Upper lobe of left lung (tissue), 4 donors: Measurements from ENCODE around the gene SLC22A2.

ENCODE experiments used
- CTCF ChIP-seq, 6 experiments: fragments of 450-650 bp in 4 of 6; fragments of 200-600 bp in 2 of 6; sonication (generic) in 2 of 6; IDR thresholded peaks; one replicate each; pipeline ENCODE4 v1.5.1; 2016 to 2019; ENCODE audit warnings: antibody characterized with exemption in 6 of 6
- POLR2A ChIP-seq, 4 donors: fragments of 450-650 bp; IDR thresholded peaks; one replicate each; pipeline ENCODE4 v1.5.1; 2016 to 2017; ENCODE audit warnings: antibody characterized with exemption in 4 of 4, mild to moderate bottlenecking in 2 of 4
- POLR2AphosphoS5 ChIP-seq, 2 donors: sonication (generic); formaldehyde crosslinking; IDR thresholded peaks; one replicate each; pipeline ENCODE4 v1.5.1; 2017; ENCODE audit warnings: antibody characterized with exemption in 2 of 2

DNA sequence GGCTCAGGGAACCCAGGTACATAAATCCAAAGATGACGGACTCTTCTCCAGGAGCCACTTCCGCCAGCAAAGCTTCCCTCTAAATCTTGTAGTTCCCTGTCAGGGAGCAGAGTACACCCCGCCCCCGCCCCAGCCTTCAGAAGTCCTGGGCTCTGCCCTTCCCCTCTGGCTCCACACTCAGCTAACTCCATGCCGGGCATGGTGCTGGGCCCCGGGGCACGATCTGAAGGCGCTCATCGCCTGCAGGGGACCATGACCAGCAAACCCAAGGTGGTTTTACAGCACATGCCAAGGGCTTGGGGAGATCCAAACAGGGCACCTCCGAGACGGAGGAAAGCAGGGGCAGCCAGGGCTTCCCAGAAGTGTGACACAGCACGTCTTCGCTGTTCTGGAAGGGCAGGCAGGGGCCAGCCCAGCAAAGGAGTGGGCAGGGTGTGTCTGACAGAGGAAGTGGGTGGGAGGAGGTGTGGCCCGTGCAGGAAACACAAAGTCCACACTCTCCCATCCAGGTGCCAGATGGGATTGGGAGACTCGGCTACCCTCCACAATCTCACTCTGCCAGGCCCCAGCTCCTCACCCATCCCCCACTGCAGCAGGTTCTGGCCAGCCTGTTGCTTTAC lies 41.6 kb upstream of the SLC22A2 start:
- no peak for TF ChIP-seq CTCF (IDR thresholded peaks at IDR 0.05)
- no peak for TF ChIP-seq POLR2A (IDR thresholded peaks at IDR 0.05)
- TF ChIP-seq POLR2AphosphoS5 (IDR thresholded peaks at IDR 0.05): no peak
